ENCODE results near the gene WWOX.

WWOX gene

DNA sequence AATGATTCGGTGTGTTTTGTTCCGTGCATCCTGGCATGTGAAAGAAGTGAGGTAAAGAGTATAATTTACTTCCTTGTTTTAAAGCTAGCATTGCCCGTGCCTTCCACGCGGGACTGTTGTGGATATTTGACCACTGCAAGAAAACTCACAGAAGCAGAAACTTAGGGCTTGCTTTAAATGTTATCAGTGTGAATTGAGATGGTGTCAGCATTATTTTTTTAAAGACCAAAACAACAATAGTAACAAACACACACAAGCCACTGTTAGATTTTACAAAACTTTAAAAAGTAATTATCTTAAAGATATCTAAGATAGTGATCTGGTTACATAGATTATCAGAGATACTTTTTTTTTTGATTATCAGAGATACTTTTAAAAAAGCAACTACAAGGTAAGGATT is 47.4 kb downstream of the WWOX start:
- no peak for DNase-seq (ENCODE audit: low spot score)

- DNase-seq (ENCODE audit: low spot score), result peak; percentile 4
Measured at GRCh38 chr16:78147911-78148401, 48.5 kb downstream of the WWOX start.

- no peak for DNase-seq (ENCODE audit: low spot score)
Measured at GRCh38 chr16:78150233-78150632, 50.8 kb downstream of the WWOX start.

- DNase-seq (ENCODE audit: low spot score), result no peak
Measured at GRCh38 chr16:78154729-78155461, 55.4 kb downstream of the WWOX start.

DNA sequence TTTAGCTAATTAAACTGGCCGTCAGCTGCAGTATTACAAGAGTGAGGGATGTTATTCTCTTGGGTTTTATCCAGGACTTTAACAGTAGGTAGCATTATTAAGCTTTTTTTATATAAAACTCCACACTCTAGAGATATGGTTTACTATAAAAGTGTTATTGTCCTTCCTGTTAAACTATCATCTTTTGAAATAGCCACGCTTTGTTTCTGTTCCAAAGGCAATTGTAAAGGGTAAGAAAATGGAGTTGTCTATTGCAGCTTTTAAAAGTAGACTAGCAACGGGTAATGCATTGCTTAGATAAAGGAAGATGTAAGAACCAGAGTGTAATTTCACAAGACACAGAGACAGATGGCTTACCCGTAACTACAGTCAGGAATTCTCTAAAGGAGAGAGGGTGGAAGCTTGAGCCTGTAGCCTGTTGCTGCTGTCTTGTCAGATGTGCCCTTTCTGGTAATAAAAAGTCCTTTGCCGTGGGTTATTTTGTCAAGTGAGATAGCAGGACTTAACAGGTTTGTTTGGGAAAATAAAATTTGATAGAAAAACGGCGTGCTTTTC is 56.4 kb downstream of the WWOX start:
- DNase-seq (ENCODE audit: low spot score), result no peak

DNA sequence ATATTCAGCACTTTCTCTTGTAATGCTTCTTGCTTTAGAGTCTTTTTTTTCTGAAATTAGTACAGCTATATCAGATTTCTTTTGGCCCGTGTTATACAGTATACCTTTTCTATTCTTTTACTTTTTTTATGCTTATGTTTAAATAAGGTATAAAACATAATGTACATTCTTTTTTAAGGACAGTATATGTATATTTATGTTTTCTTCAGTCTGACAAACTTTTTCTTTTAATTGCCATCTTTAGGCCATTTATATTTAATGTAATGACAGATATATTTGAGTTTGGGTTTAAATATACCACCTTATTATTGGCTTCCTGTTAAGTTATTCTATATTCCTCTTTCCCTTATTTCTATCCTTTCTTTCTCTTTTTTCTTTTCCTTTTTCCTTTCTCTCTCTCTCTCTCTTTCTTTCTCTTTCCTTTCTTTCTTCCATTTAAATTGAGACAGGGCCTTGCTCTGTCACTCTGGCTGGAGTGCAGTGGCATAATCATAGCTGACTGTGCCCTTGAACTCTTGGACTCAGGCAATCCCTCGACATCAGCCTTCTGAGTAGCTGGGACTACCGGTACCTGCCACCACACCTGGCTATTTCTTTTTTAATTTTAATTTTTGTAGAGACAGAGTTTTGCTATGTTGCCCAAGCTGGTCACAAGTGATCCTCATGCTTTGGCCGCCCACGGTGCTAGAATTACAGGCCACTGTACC is 61.7 kb downstream of the WWOX start:
- no peak for DNase-seq (ENCODE audit: low spot score)

GRCh38 chr16:78163772-78164670 is 64.6 kb downstream of the WWOX start:
- DNase-seq (ENCODE audit: low spot score), result no peak

- no peak for DNase-seq (ENCODE audit: low spot score)
Measured at GRCh38 chr16:78170494-78170933, 71.1 kb downstream of the WWOX start.

- no peak for DNase-seq (ENCODE audit: low spot score)
Measured at GRCh38 chr16:78175287-78175686, 75.8 kb downstream of the WWOX start.

GRCh38 chr16:78176435-78176834 is 77.0 kb downstream of the WWOX start:
- no peak for DNase-seq (ENCODE audit: low spot score)

GRCh38 chr16:78177218-78177617 is 77.8 kb downstream of the WWOX start:
- DNase-seq (ENCODE audit: low spot score), result no peak

DNA sequence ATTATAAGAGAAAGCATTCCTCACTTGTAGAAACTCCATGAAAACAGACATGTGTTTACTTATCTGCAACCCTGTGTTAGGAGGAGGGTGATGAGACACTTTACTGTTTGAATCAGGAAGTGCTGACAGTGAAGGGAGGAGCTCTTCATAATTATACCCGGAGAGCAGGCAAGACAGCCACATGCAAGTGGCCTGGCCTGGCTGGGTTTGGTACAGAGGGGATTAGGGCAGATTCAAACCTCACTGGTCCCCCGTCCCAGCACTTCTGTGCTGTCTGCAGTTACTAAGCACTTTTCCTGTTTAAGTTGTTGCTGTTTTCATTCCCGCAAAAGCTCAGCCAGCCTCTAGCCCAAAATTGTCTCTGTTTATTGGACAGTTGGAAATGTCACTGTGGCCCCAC is 78.5 kb downstream of the WWOX start:
- no peak for DNase-seq (ENCODE audit: low spot score)

DNA sequence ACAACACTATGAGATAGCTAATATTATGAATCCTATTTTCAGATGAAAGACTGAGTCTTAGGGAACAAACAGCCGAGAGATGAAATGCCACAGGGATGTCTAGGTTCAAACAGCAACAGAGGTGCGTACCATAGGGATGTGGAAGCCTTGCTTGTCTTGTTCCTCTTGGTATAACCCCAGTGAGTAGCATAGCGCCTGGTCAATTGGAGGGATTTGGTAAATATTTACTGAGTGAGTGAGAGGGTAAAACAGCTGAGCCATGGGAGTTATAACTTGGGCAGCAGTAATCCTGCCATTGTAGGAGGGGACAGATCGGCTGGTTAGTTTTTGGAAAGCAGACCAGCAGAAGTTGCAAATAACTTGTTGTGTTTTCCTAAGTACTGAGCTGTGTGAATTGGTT is 80.2 kb downstream of the WWOX start:
- no peak for DNase-seq (ENCODE audit: low spot score)

- DNase-seq (ENCODE audit: low spot score), result no peak
Measured at GRCh38 chr16:78180349-78180748, 80.9 kb downstream of the WWOX start.

DNA sequence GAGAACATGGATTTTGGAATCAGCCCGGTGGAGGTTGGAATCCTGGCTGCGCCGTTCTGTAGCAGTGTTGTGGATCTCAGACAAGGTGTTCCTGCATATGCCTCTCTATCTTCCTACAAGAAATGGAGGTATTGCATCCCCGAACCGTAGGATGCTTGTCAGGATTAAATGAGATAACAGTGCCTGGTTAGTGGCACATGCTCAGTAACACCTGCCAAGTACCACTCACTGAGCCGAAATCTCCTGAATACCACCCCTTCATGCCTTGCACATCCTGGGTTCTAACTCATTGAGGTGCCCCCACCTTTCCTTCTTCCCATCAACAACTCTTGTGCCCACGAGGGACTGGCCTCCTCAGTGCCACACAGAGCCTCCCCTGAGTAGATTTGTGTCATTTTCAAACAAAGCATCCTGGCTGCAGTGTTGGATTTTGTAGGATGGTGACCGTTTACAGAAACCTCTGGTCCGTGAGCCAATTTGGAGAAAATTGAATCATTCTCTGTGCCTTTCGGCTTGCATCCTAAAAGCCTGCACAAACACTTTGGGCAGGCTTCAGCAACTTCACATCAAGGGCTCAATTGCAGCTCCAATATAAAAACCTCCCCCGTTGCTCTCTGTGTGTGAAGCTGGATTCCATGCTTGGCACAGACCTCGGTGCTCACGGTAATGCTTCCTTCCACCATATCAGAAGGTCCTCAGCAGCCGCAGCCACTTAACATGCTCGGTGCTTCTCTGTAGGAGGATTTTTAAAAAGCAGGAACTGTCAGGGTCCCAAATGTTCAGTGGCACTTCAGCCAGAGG is 84.2 kb downstream of the WWOX start:
- DNase-seq (ENCODE audit: low spot score), result no peak

GRCh38 chr16:78184238-78185183 is 85.1 kb downstream of the WWOX start:
- DNase-seq (ENCODE audit: low spot score), result no peak

DNA sequence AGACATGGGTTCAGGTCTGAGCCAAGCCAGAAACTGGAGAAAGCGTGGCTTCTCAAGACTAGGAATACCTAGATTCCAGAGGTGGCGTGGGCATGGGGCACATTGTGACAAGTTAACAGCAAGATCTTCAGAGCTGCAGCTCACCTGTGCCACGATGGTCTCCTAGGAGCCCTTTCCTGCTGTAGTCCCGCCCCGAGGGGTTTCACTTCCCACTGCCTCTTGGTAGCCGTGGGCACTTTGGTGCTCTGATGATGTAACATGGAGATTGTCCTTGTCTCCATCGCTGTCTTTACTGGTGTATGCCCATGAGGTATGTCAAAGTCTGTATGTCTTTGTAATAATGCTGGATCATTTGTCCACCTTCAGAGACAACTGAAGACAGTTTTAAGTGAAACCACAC is 89.7 kb downstream of the WWOX start:
- DNase-seq (ENCODE audit: low spot score), result no peak

DNA sequence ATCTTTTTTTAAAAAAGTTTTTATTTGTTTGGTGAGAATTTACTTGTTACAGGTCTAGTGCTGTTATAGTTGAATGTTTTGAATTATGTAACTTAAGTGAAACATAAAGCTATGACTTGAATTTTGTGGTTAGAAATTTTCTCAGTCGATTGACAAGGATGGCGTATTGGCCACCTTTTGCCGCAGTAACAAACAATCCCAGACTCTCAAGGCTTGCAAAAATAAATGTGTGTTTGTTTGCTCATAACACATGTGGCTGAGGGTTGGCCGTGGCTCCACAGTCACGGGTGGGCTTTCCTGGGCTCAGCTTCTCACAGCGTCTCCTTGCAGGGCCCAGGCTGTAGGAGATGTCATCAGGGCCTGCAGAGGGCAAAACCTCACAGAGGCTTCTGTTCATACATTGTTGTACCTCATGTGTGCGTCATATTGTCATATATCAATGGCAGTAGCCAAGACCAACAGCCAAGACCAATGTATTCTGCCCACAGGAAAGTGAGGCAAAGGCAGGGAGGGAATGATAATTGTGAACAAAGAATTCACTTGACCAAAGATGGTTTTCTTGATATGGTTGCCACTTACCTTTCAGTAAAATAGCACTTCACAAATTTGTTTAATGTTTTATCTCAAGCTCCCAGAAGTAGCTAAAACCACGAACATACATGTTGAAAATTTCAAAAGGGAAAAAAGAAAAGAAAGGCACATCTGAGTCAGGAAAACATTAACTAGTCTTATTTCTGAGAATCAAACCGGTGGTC is 93.5 kb downstream of the WWOX start:
- DNase-seq (ENCODE audit: low spot score), result no peak

- DNase-seq (ENCODE audit: low spot score), result no peak
Measured at GRCh38 chr16:78194948-78195347, 95.5 kb downstream of the WWOX start.

Data from kidney capillary endothelial cell (primary cell).